HFFc6 (cell line): ENCODE measurements around the gene JAKMIP1. TPM values are rescaled to one million over a fixed set of nuclear protein-coding genes. Genes with fewer than 3 reads are reported as not detected.

Experiments
- DNase-seq: peaks from one replicate; pipeline ENCODE4 v3.0.0-alpha.2; 2018
- H3K27ac Mint-ChIP-seq: 2 replicates; pipeline ENCODE4 v1.8.0; 2020; ENCODE audit warnings: mild to moderate bottlenecking, mixed read lengths
- H3K27me3 Mint-ChIP-seq: 2 replicates; pipeline ENCODE4 v1.8.0; 2021; ENCODE audit warnings: mild to moderate bottlenecking, moderate library complexity, mixed read lengths; ENCODE audit not compliant: insufficient read depth
- H3K36me3 Mint-ChIP-seq: 2 replicates; pipeline ENCODE4 v1.8.0; 2021; ENCODE audit warnings: low read depth, mixed read lengths
- H3K4me1 Mint-ChIP-seq: 2 replicates; pipeline ENCODE4 v1.8.0; 2020; ENCODE audit warnings: low read depth, mixed read lengths
- H3K4me3 Mint-ChIP-seq: 2 replicates; pipeline ENCODE4 v1.8.0; 2020; ENCODE audit warnings: mild to moderate bottlenecking, moderate library complexity, mixed read lengths
- H3K9me3 Mint-ChIP-seq: 2 replicates; pipeline ENCODE4 v1.8.0; 2020; ENCODE audit warnings: mild to moderate bottlenecking, mixed read lengths
- total RNA-seq, 6 experiments: library from RNA; stranded (reverse); fragmentation: NEBNext Ultra II Directional; extraction: Animal tissue kit (Norgen Biotek cat#: 25700); gene quantifications; 2 replicates in 1 of 6; 3 replicates in 5 of 6; pipeline ENCODE4 v1.2.3, GENCODE V29; 2021
- TF ChIP-seq, protein P1 (sequence below): fragments of 200-600 bp; sonication (generic); IDR thresholded peaks from 2 replicates; pipeline ENCODE4 v1.5.0; 2021; ENCODE audit warnings: antibody characterized with exemption, mild to moderate bottlenecking

JAKMIP1 gene
- total RNA-seq, 6 experiments from 2014 or later, result not detected

DNA sequence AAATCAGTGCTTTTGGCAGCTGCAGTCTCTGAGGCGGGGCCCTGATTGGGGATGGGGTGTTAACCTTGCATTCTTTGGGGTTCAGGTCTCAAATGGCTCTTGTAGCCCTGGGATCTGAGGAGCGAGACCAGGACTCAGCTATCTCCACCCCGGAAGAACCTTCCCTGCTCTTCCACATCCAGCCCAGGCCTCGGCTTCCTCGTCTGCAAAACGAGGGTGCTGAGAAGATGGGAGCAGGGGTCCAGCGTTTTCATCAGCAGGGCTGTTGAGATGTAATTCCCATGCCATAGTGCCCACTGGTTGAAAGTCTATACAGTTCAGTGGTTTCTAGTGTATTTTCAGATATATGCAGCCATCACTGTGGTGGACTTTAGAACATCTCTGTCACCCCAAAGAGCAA is 34.7 kb upstream of the JAKMIP1 start:
- no peak for DNase-seq
- peaks cover 6% of the 10 kb centered on the region for H3K27me3 Mint-ChIP-seq
- H3K4me3 Mint-ChIP-seq, result no peak overlapping the region
- TF ChIP-seq, protein P1, sequence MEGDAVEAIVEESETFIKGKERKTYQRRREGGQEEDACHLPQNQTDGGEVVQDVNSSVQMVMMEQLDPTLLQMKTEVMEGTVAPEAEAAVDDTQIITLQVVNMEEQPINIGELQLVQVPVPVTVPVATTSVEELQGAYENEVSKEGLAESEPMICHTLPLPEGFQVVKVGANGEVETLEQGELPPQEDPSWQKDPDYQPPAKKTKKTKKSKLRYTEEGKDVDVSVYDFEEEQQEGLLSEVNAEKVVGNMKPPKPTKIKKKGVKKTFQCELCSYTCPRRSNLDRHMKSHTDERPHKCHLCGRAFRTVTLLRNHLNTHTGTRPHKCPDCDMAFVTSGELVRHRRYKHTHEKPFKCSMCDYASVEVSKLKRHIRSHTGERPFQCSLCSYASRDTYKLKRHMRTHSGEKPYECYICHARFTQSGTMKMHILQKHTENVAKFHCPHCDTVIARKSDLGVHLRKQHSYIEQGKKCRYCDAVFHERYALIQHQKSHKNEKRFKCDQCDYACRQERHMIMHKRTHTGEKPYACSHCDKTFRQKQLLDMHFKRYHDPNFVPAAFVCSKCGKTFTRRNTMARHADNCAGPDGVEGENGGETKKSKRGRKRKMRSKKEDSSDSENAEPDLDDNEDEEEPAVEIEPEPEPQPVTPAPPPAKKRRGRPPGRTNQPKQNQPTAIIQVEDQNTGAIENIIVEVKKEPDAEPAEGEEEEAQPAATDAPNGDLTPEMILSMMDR, result no peak
- H3K4me1 Mint-ChIP-seq, result no peaks in the 10 kb centered on the region
- no peaks in the 10 kb centered on the region for H3K9me3 Mint-ChIP-seq
- no peak overlapping the region for H3K27ac Mint-ChIP-seq
- H3K36me3 Mint-ChIP-seq, result no peaks in the 10 kb centered on the region

- no peaks in the 10 kb centered on the region for H3K4me1 Mint-ChIP-seq
- H3K36me3 Mint-ChIP-seq, result no peaks in the 10 kb centered on the region
- H3K27me3 Mint-ChIP-seq, result peaks cover 5% of the 10 kb centered on the region
- no peak overlapping the region for H3K27ac Mint-ChIP-seq
- TF ChIP-seq, protein P1, result no peak
- no peak for DNase-seq
- no peaks in the 10 kb centered on the region for H3K9me3 Mint-ChIP-seq
- H3K4me3 Mint-ChIP-seq, result no peak overlapping the region
These were observed 33.6 kb upstream of the JAKMIP1 start for GRCh38 chr4:6233929-6234328.

DNA sequence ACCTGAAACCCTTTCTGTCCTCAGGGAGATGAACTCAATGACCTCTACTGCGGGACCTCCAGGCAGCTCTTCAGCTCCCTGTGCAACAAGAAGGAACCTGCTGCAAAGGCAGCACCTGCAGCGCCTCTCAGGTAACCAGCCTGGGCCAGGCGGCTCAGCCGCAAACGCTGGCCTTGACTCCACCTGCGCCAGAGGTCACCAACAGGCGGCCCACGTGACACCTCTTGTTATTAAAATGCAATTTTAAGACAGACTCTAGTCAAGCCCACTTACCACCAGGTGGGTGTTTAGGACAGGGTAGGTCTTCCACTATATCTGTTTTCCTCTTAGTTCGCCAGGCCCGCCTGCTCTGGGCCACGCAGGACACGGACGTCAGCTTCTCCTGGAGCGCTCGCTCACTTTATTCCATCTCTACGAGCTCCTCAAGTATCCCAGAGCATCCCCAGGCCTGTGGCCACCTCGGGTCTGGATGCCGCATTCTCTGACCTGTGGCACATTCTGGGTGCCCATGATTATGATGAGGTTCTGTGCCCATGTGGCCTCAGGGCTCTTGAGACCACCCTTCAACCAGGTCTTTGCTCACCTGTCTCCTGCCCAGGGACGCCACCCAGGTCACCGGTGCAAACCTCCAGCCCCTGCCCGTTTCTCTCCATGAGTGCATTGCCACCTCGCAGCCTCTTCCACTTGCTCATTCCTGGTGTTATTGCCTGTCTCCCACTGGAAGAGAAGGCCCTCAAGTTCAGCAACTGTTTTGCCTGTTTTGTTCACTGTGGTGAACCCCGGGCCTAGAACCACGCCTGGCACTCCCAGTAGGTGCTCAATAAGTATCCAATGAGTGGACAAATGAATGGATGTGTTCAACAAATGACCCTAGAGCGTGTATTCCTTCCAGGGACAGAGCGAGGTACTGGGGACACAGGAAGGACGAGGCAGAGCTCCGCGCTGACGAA is 32.8 kb upstream of the JAKMIP1 start:
- H3K27ac Mint-ChIP-seq, result no peak overlapping the region
- no peak overlapping the region for H3K4me3 Mint-ChIP-seq
- no peak for DNase-seq
- H3K36me3 Mint-ChIP-seq, result no peaks in the 10 kb centered on the region
- H3K27me3 Mint-ChIP-seq, result 0 out of 2 replicates have a peak, but pooled peaks cover 4% of the 10 kb centered on the region
- TF ChIP-seq, protein P1, result no peak
- H3K9me3 Mint-ChIP-seq, result no peaks in the 10 kb centered on the region
- no peaks in the 10 kb centered on the region for H3K4me1 Mint-ChIP-seq

GRCh38 chr4:6231663-6232165 is 31.4 kb upstream of the JAKMIP1 start:
- TF ChIP-seq, protein P1, result no peak
- Mint-ChIP-seq H3K9me3 (no peaks in the 10 kb centered on the region), H3K4me3 (no peak overlapping the region), H3K27me3 (0 out of 2 replicates have a peak, but pooled peaks cover 6% of the 10 kb centered on the region), H3K36me3 (no peaks in the 10 kb centered on the region), H3K27ac (no peak overlapping the region), H3K4me1 (no peaks in the 10 kb centered on the region)
- DNase-seq, result no peak

DNA sequence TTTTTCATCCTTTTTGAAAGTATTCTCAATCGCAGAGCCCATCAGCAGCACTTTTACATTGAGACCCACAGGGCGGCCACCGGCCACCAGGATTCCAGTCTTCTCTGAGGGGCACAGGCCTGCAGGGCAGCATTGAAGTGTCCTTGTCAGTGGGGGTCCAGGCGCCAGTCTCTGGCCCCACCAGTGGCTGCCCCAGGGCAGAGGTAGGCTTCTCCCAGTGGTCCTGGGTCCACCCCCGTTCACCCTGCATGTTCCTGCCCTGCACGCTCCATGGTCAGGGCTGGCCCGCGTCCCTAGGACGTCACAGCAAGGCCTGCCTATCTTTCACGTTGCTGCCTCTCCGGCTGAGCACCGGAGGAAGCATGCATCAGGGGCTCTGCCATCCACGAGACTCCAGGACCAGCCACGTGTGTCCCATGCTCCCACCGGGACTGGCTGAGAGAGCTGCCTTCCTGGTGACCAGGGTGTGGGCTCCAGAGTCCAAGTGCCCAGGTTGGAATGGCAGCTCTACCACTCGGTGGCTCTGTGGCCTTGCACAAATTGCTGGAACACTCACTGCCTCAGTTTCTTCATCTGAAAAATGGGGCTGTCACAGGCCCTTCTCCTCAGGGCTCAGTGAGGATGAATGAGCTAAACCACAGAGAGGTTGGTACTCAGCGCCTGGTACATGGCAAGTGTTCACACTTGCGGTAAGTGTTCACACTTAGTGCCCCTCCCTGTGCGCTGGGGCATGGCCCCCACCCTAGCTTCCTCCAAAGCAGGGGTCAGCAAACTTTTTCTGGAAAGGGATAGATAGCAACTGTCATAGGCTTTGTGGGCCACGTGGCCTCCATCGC is 30.7 kb upstream of the JAKMIP1 start:
- no peaks in the 10 kb centered on the region for H3K4me1 Mint-ChIP-seq
- no peak for DNase-seq
- 0 out of 2 replicates have a peak, but pooled peaks cover 6% of the 10 kb centered on the region for H3K27me3 Mint-ChIP-seq
- TF ChIP-seq, protein P1, result no peak
- no peaks in the 10 kb centered on the region for H3K36me3 Mint-ChIP-seq
- no peaks in the 10 kb centered on the region for H3K9me3 Mint-ChIP-seq
- no peak overlapping the region for H3K4me3 Mint-ChIP-seq
- H3K27ac Mint-ChIP-seq, result no peak overlapping the region
